Loucy (cell line): ENCODE measurements around the gene RHEX.

ENCODE experiments used
- H2AFZ ChIP-seq: fragments of 200-600 bp; sonication (generic); 2 replicates; pipeline ENCODE4 v1.6.0; 2016; ENCODE audit warnings: antibody characterized with exemption, mild to moderate bottlenecking, low read length, moderate library complexity
- H3F3A ChIP-seq: fragments of 200-600 bp; 2 replicates; pipeline ENCODE4 v1.6.0; 2016; ENCODE audit warnings: antibody characterized with exemption, low read depth, mild to moderate bottlenecking
- H3K27me3 ChIP-seq: fragments of 200-600 bp; sonication (generic); 2 replicates; pipeline ENCODE4 v1.6.1; 2014; ENCODE audit warnings: low read length, mild to moderate bottlenecking; ENCODE audit not compliant: insufficient read depth, poor library complexity, severe bottlenecking
- H3K36me3 ChIP-seq: fragments of 200-600 bp; sonication (generic); 2 replicates; pipeline ENCODE4 v1.6.1; 2016; ENCODE audit warnings: low read length; ENCODE audit not compliant: insufficient read depth
- H3K4me1 ChIP-seq: fragments of 200-600 bp; sonication (generic); 2 replicates; pipeline ENCODE4 v1.5.1; 2014; ENCODE audit warnings: low read length, mild to moderate bottlenecking; ENCODE audit not compliant: insufficient read depth, poor library complexity, severe bottlenecking
- H3K4me2 ChIP-seq: fragments of 200-600 bp; sonication (generic); 2 replicates; pipeline ENCODE4 v1.6.0; 2014; ENCODE audit warnings: antibody characterized with exemption, low read length, low read depth, mild to moderate bottlenecking; ENCODE audit not compliant: poor library complexity, severe bottlenecking
- H3K4me3 ChIP-seq: fragments of 200-600 bp; sonication (generic); 2 replicates; pipeline ENCODE4 v1.5.1; 2014; ENCODE audit warnings: low read length, mild to moderate bottlenecking, mixed read lengths; ENCODE audit not compliant: poor library complexity, severe bottlenecking
- H3K79me2 ChIP-seq: fragments of 200-600 bp; sonication (generic); 2 replicates; pipeline ENCODE4 v1.6.1; 2014; ENCODE audit warnings: low read length; ENCODE audit not compliant: insufficient read depth
- H3K9ac ChIP-seq: fragments of 200-600 bp; sonication (generic); 2 replicates; pipeline ENCODE4 v1.6.0; 2014; ENCODE audit warnings: mild to moderate bottlenecking, low read depth, low read length, moderate library complexity; ENCODE audit not compliant: poor library complexity, severe bottlenecking
- H3K9me2 ChIP-seq: fragments of 200-600 bp; sonication (generic); replicated peaks from 2 replicates; pipeline ENCODE4 v1.6.1; 2016; ENCODE audit warnings: low read depth, low read length, mixed read lengths
- H3K9me3 ChIP-seq: fragments of 200-600 bp; sonication (generic); 2 replicates; pipeline ENCODE4 v1.6.1; 2014; ENCODE audit warnings: mild to moderate bottlenecking, antibody characterized with exemption, low read length, low read depth; ENCODE audit not compliant: insufficient read depth
- H4K20me1 ChIP-seq: fragments of 200-600 bp; sonication (generic); 2 replicates; pipeline ENCODE4 v1.6.0; 2014; ENCODE audit warnings: antibody characterized with exemption, low read length, mild to moderate bottlenecking; ENCODE audit not compliant: insufficient read depth, poor library complexity, severe bottlenecking
- EZH2phosphoT487 ChIP-seq: fragments of 200-600 bp; IDR thresholded peaks from 2 replicates; pipeline ENCODE4 v1.6.1; 2018; ENCODE audit warnings: antibody characterized with exemption, mild to moderate bottlenecking, moderate library complexity, borderline replicate concordance
- TF ChIP-seq, protein P1 (sequence below): fragments of 200-600 bp; sonication (generic); conservative IDR thresholded peaks from 2 replicates; pipeline ENCODE4 v1.5.1; 2014; ENCODE audit warnings: mild to moderate bottlenecking, antibody characterized with exemption, low read length

RHEX gene

DNA sequence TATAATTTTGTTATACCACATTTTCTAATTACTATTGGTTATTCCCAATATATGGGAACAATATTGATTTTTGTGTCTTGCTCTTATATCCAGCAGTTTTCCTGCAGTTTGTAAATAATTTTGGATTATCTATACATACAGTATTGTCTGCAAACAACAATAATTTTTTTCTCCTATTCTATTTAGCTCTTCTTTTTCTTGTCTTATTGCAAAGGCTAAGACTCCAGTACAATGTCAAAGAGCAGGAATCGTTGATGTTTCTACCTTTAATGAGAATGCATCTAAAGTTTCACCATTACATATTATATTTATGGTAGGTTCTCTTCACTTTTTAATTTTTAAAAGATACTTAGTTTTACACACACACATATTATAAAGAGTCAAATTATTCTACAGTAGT, 68.3 kb downstream of the RHEX start:
- Histone ChIP-seq H3K4me1 (no peaks in the 10 kb centered on the region), H3K79me2 (no peaks in the 10 kb centered on the region), H3K9ac (no peak overlapping the region), H3K27me3 (no peaks in the 10 kb centered on the region), H3K4me2 (no peak overlapping the region), H3K4me3 (no peak overlapping the region), H3F3A (no peaks in the 10 kb centered on the region), H2AFZ (no peak overlapping the region), H3K36me3 (no peaks in the 10 kb centered on the region), H3K9me3 (no peaks in the 10 kb centered on the region; the same call in 1 of the 2 replicates), H3K9me2 (no peaks in the 10 kb centered on the region), H4K20me1 (no peaks in the 10 kb centered on the region)
- no peak for TF ChIP-seq EZH2phosphoT487
- TF ChIP-seq, protein P1, sequence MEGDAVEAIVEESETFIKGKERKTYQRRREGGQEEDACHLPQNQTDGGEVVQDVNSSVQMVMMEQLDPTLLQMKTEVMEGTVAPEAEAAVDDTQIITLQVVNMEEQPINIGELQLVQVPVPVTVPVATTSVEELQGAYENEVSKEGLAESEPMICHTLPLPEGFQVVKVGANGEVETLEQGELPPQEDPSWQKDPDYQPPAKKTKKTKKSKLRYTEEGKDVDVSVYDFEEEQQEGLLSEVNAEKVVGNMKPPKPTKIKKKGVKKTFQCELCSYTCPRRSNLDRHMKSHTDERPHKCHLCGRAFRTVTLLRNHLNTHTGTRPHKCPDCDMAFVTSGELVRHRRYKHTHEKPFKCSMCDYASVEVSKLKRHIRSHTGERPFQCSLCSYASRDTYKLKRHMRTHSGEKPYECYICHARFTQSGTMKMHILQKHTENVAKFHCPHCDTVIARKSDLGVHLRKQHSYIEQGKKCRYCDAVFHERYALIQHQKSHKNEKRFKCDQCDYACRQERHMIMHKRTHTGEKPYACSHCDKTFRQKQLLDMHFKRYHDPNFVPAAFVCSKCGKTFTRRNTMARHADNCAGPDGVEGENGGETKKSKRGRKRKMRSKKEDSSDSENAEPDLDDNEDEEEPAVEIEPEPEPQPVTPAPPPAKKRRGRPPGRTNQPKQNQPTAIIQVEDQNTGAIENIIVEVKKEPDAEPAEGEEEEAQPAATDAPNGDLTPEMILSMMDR: no peak

DNA sequence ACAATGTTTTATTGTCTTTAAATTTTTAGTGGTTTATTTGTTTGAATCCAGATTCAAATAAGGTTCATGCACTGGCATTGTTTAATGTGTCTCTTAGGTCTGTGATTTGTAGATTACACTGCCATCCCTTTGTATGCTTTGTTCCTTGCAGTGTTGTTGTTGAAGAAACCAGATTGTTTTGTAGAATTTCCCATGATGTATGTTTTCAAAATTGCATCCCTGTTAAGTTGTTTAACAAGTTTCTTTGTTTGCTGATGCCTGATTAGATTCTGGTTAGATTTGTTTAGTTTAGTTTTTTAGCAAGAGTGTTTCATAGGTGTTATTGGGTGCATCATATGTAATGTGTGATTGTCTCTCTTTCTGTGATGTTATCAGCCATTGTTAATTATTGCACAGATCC, 69.7 kb downstream of the RHEX start:
- no peaks in the 10 kb centered on the region for H3K4me1 ChIP-seq
- no peak overlapping the region for H2AFZ ChIP-seq
- TF ChIP-seq EZH2phosphoT487: no peak
- TF ChIP-seq, protein P1: no peak
- no peaks in the 10 kb centered on the region; the same call in 1 of the 2 replicates for H3K9me3 ChIP-seq
- no peak overlapping the region for H3K4me2 ChIP-seq
- H3F3A ChIP-seq: no peaks in the 10 kb centered on the region
- H3K9me2 ChIP-seq: no peaks in the 10 kb centered on the region
- H4K20me1 ChIP-seq: no peaks in the 10 kb centered on the region
- H3K27me3 ChIP-seq: no peaks in the 10 kb centered on the region
- no peaks in the 10 kb centered on the region for H3K36me3 ChIP-seq
- H3K9ac ChIP-seq: no peak overlapping the region
- no peak overlapping the region for H3K4me3 ChIP-seq
- no peaks in the 10 kb centered on the region for H3K79me2 ChIP-seq

DNA sequence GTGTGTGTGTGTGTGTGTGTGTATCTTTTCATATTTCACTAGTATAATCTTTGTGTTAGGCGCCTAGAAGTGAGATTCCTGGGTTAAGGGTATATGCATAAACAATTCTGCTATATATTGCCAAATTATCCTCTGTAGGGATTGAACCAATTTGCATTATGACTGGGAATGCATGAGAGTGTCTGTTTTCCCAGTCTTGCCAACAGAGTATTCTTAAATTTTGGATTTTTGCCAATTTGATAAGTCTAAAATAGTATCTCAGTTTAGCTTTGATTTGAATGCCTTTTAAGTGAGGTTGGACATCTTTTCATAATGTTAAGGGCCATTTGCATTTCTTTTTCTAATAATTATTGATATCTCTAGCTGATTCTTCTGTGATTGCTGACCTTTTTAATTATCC, 72.4 kb downstream of the RHEX start:
- no peak for TF ChIP-seq EZH2phosphoT487
- TF ChIP-seq, protein P1: no peak
- no peaks in the 10 kb centered on the region for H3K79me2 ChIP-seq

More for the DNA sequence above, 72.4 kb downstream of the RHEX start:
- Histone ChIP-seq H2AFZ (no peak overlapping the region), H3K4me3 (no peak overlapping the region), H3K27me3 (no peaks in the 10 kb centered on the region), H3K36me3 (no peaks in the 10 kb centered on the region), H3K9me3 (no peaks in the 10 kb centered on the region; the same call in 1 of the 2 replicates), H3F3A (no peaks in the 10 kb centered on the region), H3K4me2 (no peak overlapping the region), H3K9ac (no peak overlapping the region), H4K20me1 (no peaks in the 10 kb centered on the region), H3K9me2 (no peaks in the 10 kb centered on the region), H3K4me1 (no peaks in the 10 kb centered on the region)
